Activated CD8-positive, alpha-beta T cell treated with anti-CD3 and anti-CD28 coated beads, Interleukin-2, amount 10 ng/mL, durations not matched to agents 7 days and 5 days (primary cell): ENCODE results near the gene ZNF609. TPM values are rescaled to one million over a fixed set of nuclear protein-coding genes. Genes with fewer than 3 reads are reported as not detected.

Source experiments
- ATAC-seq: fragments of 150-1000 bp; cut with Tn5 transposase; one replicate; pipeline ENCODE4 v1.10.0; 2021; ENCODE audit warnings: moderate library complexity
- CTCF ChIA-PET: fragments of 350-600 bp; sonication (Branson Sonifier 250); formaldehyde crosslinking; loops from one replicate; lab custom pipeline; 2021; ENCODE audit warnings: antibody characterized with exemption; lab: Charles Lee
- POLR2A ChIA-PET: fragments of 350-600 bp; sonication (Branson Sonifier 250); formaldehyde crosslinking; loops from one replicate; lab custom pipeline; 2021; ENCODE audit warnings: antibody characterized with exemption; lab: Charles Lee
- DNase-seq: peaks from one replicate; pipeline ENCODE4 v3.0.0-alpha.2; 2020
- H3K27ac Mint-ChIP-seq: one replicate; pipeline ENCODE4 v1.8.0; 2021; ENCODE audit warnings: mild to moderate bottlenecking, mixed read lengths
- H3K27me3 Mint-ChIP-seq: one replicate; pipeline ENCODE4 v1.8.0; 2021; ENCODE audit warnings: low read depth, mixed read lengths
- H3K36me3 Mint-ChIP-seq: one replicate; pipeline ENCODE4 v1.8.0; 2021; ENCODE audit warnings: low read depth, mixed read lengths
- H3K4me1 Mint-ChIP-seq: one replicate; pipeline ENCODE4 v1.8.0; 2021; ENCODE audit warnings: low read depth, mixed read lengths
- H3K4me3 Mint-ChIP-seq: one replicate; pipeline ENCODE4 v1.8.0; 2021; ENCODE audit warnings: mild to moderate bottlenecking, mixed read lengths
- H3K9me3 Mint-ChIP-seq: one replicate; pipeline ENCODE4 v1.8.0; 2022; ENCODE audit warnings: mixed read lengths; ENCODE audit not compliant: insufficient read depth
- total RNA-seq, 2 experiments: library from RNA; stranded (reverse); gene quantifications; one replicate each; pipeline ENCODE4 v1.2.3, GENCODE V29; 2021

ZNF609 gene
- total RNA-seq, result 10 to 100 TPM; 39.9 to 40.5 TPM

GRCh38 chr15:64460206-64460723 is at the start of gene ZNF609:
Gene ZNF609, plus strand, starts transcription at chr15:64460578. Its CDS starts 38,842 bp downstream, at chr15:64499420.
- Mint-ChIP-seq H3K27me3 (no peaks in the 10 kb centered on the region), H3K4me1 (peaks cover 68% of the 10 kb centered on the region), H3K4me3 (peak within 1 kb of the TSS; percentile 90), H3K36me3 (peaks cover 33% of the 10 kb centered on the region), H3K27ac (peak within 1 kb of the TSS; percentile 89), H3K9me3 (no peaks in the 10 kb centered on the region)
- peak; percentile 89 for DNase-seq
- ATAC-seq, result peak; percentile 68
- ChIA-PET POLR2A (interaction anchor here (0.6 to 3.0 kb wide), 17 partner anchors 13 to 1403 kb away, joined by 3 to 22 read pairs (median 4); partner anchors contain the start of genes TRIP4 and USP3), CTCF (interaction anchor here (0.7 to 2.4 kb wide), 11 partner anchors 10 to 376 kb away, joined by 3 to 12 read pairs (median 5); no protein-coding TSS in a partner anchor)

GRCh38 chr15:64412216-64412615 is 48.2 kb upstream of the ZNF609 start:
- Mint-ChIP-seq H3K36me3 (peaks cover 59% of the 10 kb centered on the region), H3K9me3 (no peaks in the 10 kb centered on the region), H3K27me3 (no peaks in the 10 kb centered on the region), H3K27ac (no peak overlapping the region), H3K4me1 (no peaks in the 10 kb centered on the region), H3K4me3 (no peak overlapping the region)
- POLR2A ChIA-PET, result no interaction called here
- no peak for DNase-seq
- no peak for ATAC-seq
- CTCF ChIA-PET, result interaction anchor here (0.6 kb wide), 1 partner anchor 205 kb away, joined by 3 read pairs; no protein-coding TSS in a partner anchor

GRCh38 chr15:64422697-64423096 is 37.7 kb upstream of the ZNF609 start:
- ATAC-seq (no peak), DNase-seq (no peak)
- no peaks in the 10 kb centered on the region for H3K9me3 Mint-ChIP-seq
- POLR2A ChIA-PET, result no interaction called here
- H3K36me3 Mint-ChIP-seq, result peaks cover 36% of the 10 kb centered on the region
- no peaks in the 10 kb centered on the region for H3K27me3 Mint-ChIP-seq
- H3K27ac Mint-ChIP-seq, result no peak overlapping the region
- H3K4me1 Mint-ChIP-seq, result peaks cover 13% of the 10 kb centered on the region
- CTCF ChIA-PET, result no interaction called here
- no peak overlapping the region for H3K4me3 Mint-ChIP-seq

GRCh38 chr15:64423970-64424369 is 36.4 kb upstream of the ZNF609 start:
- H3K4me3 Mint-ChIP-seq, result no peak overlapping the region

GRCh38 chr15:64425221-64425620 is 35.2 kb upstream of the ZNF609 start:
- Mint-ChIP-seq H3K9me3 (no peaks in the 10 kb centered on the region), H3K4me3 (no peak overlapping the region), H3K27me3 (no peaks in the 10 kb centered on the region), H3K36me3 (peaks cover 28% of the 10 kb centered on the region), H3K4me1 (peaks cover 31% of the 10 kb centered on the region), H3K27ac (no peak overlapping the region)
- ChIA-PET CTCF (interaction anchor here (1.0 to 4.2 kb wide), 3 partner anchors 227 to 303 kb away, joined by 4 to 66 read pairs (median 6); no protein-coding TSS in a partner anchor), POLR2A (no interaction called here)
- DNase-seq (no peak), ATAC-seq (no peak)

More at GRCh38 chr15:64423970-64424369, 36.4 kb upstream of the ZNF609 start:
- no peak for ATAC-seq
- Mint-ChIP-seq H3K27me3 (no peaks in the 10 kb centered on the region), H3K9me3 (no peaks in the 10 kb centered on the region), H3K36me3 (peaks cover 28% of the 10 kb centered on the region), H3K27ac (no peak overlapping the region), H3K4me1 (peaks cover 22% of the 10 kb centered on the region)
- no peak for DNase-seq
- ChIA-PET CTCF (no interaction called here), POLR2A (no interaction called here)

- H3K4me1 Mint-ChIP-seq, result peaks cover 43% of the 10 kb centered on the region
- CTCF ChIA-PET, result interaction anchor here (0.5 to 4.2 kb wide), 33 partner anchors 11 to 304 kb away, joined by 3 to 66 read pairs (median 4); partner anchors contain the start of gene ZNF609
- ATAC-seq, result no peak
- POLR2A ChIA-PET, result interaction anchor here (0.6 to 1.7 kb wide), 4 partner anchors 12 to 37 kb away, joined by 3 to 8 read pairs (median 3); partner anchors contain the start of gene ZNF609
- peak overlapping the region; percentile 63 for H3K27ac Mint-ChIP-seq
- peaks cover 36% of the 10 kb centered on the region for H3K36me3 Mint-ChIP-seq
- no peaks in the 10 kb centered on the region for H3K9me3 Mint-ChIP-seq
- no peaks in the 10 kb centered on the region for H3K27me3 Mint-ChIP-seq
- H3K4me3 Mint-ChIP-seq, result no peak overlapping the region
- DNase-seq, result no peak
These were observed 33.4 kb upstream of the ZNF609 start for GRCh38 chr15:64426845-64427465.

- H3K27me3 Mint-ChIP-seq, result no peaks in the 10 kb centered on the region
- no peak for DNase-seq
These were observed 30.9 kb upstream of the ZNF609 start for GRCh38 chr15:64429448-64429847.

GRCh38 chr15:64430000-64430735 is 30.2 kb upstream of the ZNF609 start:
- Mint-ChIP-seq H3K27ac (peak overlapping the region; percentile 88), H3K27me3 (no peaks in the 10 kb centered on the region), H3K4me3 (peak overlapping the region; percentile 61), H3K9me3 (no peaks in the 10 kb centered on the region), H3K4me1 (peaks cover 47% of the 10 kb centered on the region), H3K36me3 (peaks cover 24% of the 10 kb centered on the region)
- ATAC-seq, result peak; percentile 88
- peak; percentile 67 for DNase-seq
- CTCF ChIA-PET, result interaction anchor here (0.7 to 2.0 kb wide), 10 partner anchors 26 to 298 kb away, joined by 3 to 17 read pairs (median 4); partner anchors contain the start of genes TRIP4 and ZNF609
- POLR2A ChIA-PET, result interaction anchor here (0.5 to 2.7 kb wide), 9 partner anchors 29 to 753 kb away, joined by 3 to 22 read pairs (median 3); partner anchors contain the start of genes TRIP4 and ZNF609

More at GRCh38 chr15:64429448-64429847, 30.9 kb upstream of the ZNF609 start:
- Mint-ChIP-seq H3K4me3 (peak overlapping the region; percentile 61), H3K27ac (peak overlapping the region; percentile 88), H3K4me1 (peaks cover 47% of the 10 kb centered on the region), H3K9me3 (no peaks in the 10 kb centered on the region), H3K36me3 (peaks cover 27% of the 10 kb centered on the region)
- no peak for ATAC-seq
- CTCF ChIA-PET, result interaction anchor here (1.2 to 2.0 kb wide), 2 partner anchors 104 to 224 kb away, joined by 3 to 17 read pairs; no protein-coding TSS in a partner anchor
- POLR2A ChIA-PET, result interaction anchor here (2.7 kb wide), 1 partner anchor 31 kb away, joined by 22 read pairs; the partner anchor contains the start of gene ZNF609

- Mint-ChIP-seq H3K36me3 (peaks cover 33% of the 10 kb centered on the region), H3K27me3 (no peaks in the 10 kb centered on the region), H3K27ac (peak overlapping the region; percentile 21), H3K9me3 (no peaks in the 10 kb centered on the region), H3K4me3 (no peak overlapping the region), H3K4me1 (peaks cover 33% of the 10 kb centered on the region)
- DNase-seq (no peak), ATAC-seq (no peak)
- ChIA-PET POLR2A (no interaction called here), CTCF (interaction anchor here (1.0 to 1.5 kb wide), 2 partner anchors 65 to 216 kb away, joined by 3 read pairs; no protein-coding TSS in a partner anchor)
These were observed 22.4 kb upstream of the ZNF609 start for GRCh38 chr15:64437982-64438381.

GRCh38 chr15:64438653-64439447 is 21.5 kb upstream of the ZNF609 start:
- H3K4me1 Mint-ChIP-seq, result peaks cover 38% of the 10 kb centered on the region
- no peak overlapping the region for H3K4me3 Mint-ChIP-seq
- ChIA-PET POLR2A (interaction anchor here (0.6 kb wide), 2 partner anchors 11 to 13 kb away, joined by 3 to 4 read pairs; no protein-coding TSS in a partner anchor), CTCF (interaction anchor here (1.5 kb wide), 1 partner anchor 215 kb away, joined by 3 read pairs; no protein-coding TSS in a partner anchor)
- peak overlapping the region; percentile 68 for H3K27ac Mint-ChIP-seq
- ATAC-seq (peak; percentile 59), DNase-seq (no peak)
- no peaks in the 10 kb centered on the region for H3K27me3 Mint-ChIP-seq
- H3K9me3 Mint-ChIP-seq, result no peaks in the 10 kb centered on the region
- H3K36me3 Mint-ChIP-seq, result peaks cover 32% of the 10 kb centered on the region
